NT2/D1 (cell line): ENCODE data around the gene PCDHA1.

Experiments
- DNase-seq: peaks from one replicate; pipeline ENCODE4 v3.0.0-alpha.2; 2011; ENCODE audit warnings: low read depth, low spot score
- H3K27me3 ChIP-seq: 2 replicates; pipeline ENCODE4 v1.6.0; 2011; ENCODE audit warnings: mild to moderate bottlenecking; ENCODE audit not compliant: insufficient read length, insufficient read depth
- H3K36me3 ChIP-seq: 2 replicates; pipeline ENCODE4 v1.6.1; 2011; ENCODE audit warnings: mild to moderate bottlenecking, low read length, mixed read lengths; ENCODE audit not compliant: insufficient read depth, insufficient read length
- H3K4me1 ChIP-seq: 2 replicates; pipeline ENCODE4 v1.5.1; 2011; ENCODE audit not compliant: insufficient read depth, insufficient read length
- H3K4me3 ChIP-seq: 2 replicates; pipeline ENCODE4 v1.5.1; 2011; ENCODE audit warnings: low read depth; ENCODE audit not compliant: insufficient read length
- H3K9ac ChIP-seq: 2 replicates; pipeline ENCODE4 v1.6.0; 2011; ENCODE audit warnings: low read depth; ENCODE audit not compliant: insufficient read length
- H3K9me3 ChIP-seq: 2 replicates; pipeline ENCODE4 v1.5.1; 2011; ENCODE audit warnings: mild to moderate bottlenecking, low read length; ENCODE audit not compliant: insufficient read depth
- SUZ12 ChIP-seq: IDR thresholded peaks from 2 replicates; pipeline ENCODE4 v1.6.1; 2011; ENCODE audit not compliant: insufficient read length, insufficient read depth; ENCODE audit errors: extremely low read depth
- YY1 ChIP-seq: IDR thresholded peaks from 2 replicates; pipeline ENCODE4 v1.6.1; 2011; ENCODE audit not compliant: insufficient read length, insufficient read depth
- ZNF274 ChIP-seq: IDR thresholded peaks from 2 replicates; pipeline ENCODE4 v1.6.1; 2011; ENCODE audit warnings: mild to moderate bottlenecking, low read depth, low read length

Gene PCDHA1

GRCh38 chr5:140934964-140935606 is 149.1 kb downstream of the PCDHA1 start:
- Histone ChIP-seq H3K4me1 (no peaks in the 10 kb centered on the region), H3K27me3 (no peaks in the 10 kb centered on the region), H3K36me3 (no peaks in the 10 kb centered on the region), H3K4me3 (no peak overlapping the region), H3K9ac (no peak overlapping the region), H3K9me3 (no peaks in the 10 kb centered on the region)
- TF ChIP-seq ZNF274: no peak
- no peak for TF ChIP-seq YY1
- TF ChIP-seq SUZ12: no peak
- DNase-seq: no peak

DNA sequence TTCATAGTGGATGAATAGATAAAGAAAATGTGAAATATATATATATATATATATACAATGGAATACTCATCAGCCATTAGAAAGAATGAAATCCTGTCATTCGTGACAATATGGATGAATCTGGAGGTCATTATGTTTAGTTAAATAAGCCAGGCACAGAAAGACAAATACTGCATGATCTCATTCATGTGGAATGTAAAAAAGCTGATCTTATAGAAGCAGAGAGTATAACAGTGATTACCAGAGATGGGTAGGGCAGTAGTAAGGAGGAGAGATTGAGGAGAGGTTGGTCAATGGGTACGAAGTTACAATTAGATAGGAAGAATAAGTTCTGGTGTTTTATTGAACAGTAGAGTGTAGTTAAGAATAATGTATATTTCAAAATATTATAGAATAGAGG is 160.6 kb downstream of the PCDHA1 start:
- H3K36me3 ChIP-seq: no peaks in the 10 kb centered on the region
- TF ChIP-seq ZNF274: no peak
- no peak for TF ChIP-seq SUZ12
- no peak for TF ChIP-seq YY1
- no peaks in the 10 kb centered on the region for H3K4me1 ChIP-seq
- no peak overlapping the region for H3K4me3 ChIP-seq
- H3K9me3 ChIP-seq: no peaks in the 10 kb centered on the region
- no peak overlapping the region for H3K9ac ChIP-seq
- no peak for DNase-seq
- no peaks in the 10 kb centered on the region for H3K27me3 ChIP-seq

GRCh38 chr5:140951636-140952035 is 165.7 kb downstream of the PCDHA1 start:
- Histone ChIP-seq H3K4me1 (no peaks in the 10 kb centered on the region), H3K9ac (no peak overlapping the region), H3K36me3 (no peaks in the 10 kb centered on the region), H3K27me3 (no peaks in the 10 kb centered on the region), H3K9me3 (no peaks in the 10 kb centered on the region), H3K4me3 (no peak overlapping the region)
- TF ChIP-seq ZNF274 (no peak), YY1 (no peak), SUZ12 (no peak)
- no peak for DNase-seq

DNA sequence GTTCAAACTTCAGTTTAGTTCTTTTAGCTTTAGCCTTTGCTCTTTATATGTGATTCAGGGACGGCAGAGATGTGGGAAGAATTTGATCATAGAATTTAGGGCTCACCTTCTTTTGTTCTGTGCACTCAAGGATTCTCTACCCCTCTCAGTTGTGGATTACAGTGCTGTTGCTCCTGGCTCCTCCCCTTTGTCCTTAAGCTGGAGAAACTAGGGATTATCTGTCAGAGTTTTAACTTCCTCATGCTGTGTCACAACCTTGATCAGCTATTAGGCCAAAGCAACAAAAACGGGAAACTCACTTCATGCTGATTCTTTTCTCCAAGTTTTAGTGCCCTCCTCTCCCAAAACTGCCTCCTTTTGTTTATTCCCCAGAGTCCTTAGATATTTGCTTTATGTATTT is 167.3 kb downstream of the PCDHA1 start:
- no peak for DNase-seq
- TF ChIP-seq YY1 (no peak), SUZ12 (no peak), ZNF274 (no peak)
- Histone ChIP-seq H3K9ac (no peak overlapping the region), H3K36me3 (no peaks in the 10 kb centered on the region), H3K27me3 (no peaks in the 10 kb centered on the region), H3K4me1 (no peaks in the 10 kb centered on the region), H3K9me3 (no peaks in the 10 kb centered on the region), H3K4me3 (no peak overlapping the region)

DNA sequence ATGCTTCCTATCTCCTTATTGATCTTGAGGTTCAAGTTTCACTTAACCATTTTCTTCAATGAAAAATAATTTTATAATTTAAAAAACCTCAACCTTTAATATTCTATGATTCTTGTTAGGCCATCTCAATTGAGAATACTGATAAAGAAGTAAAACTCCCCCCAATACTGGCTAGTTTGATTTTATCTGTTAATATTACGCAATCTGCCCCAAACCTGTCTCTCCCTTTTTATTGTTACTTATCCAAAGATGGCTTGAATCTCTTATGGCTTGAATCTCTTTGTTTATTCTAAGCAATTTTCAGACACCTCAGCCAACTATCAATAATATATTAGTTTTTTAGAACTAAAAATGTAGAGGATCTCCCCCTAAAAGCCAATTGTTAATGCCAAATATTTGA is 176.2 kb downstream of the PCDHA1 start:
- Histone ChIP-seq H3K27me3 (peaks cover 21% of the 10 kb centered on the region), H3K4me1 (no peaks in the 10 kb centered on the region), H3K9me3 (no peaks in the 10 kb centered on the region), H3K36me3 (no peaks in the 10 kb centered on the region), H3K9ac (no peak overlapping the region), H3K4me3 (no peak overlapping the region)
- TF ChIP-seq SUZ12 (no peak), ZNF274 (no peak), YY1 (no peak)
- DNase-seq: no peak

- Histone ChIP-seq H3K27me3 (peaks cover 39% of the 10 kb centered on the region), H3K9me3 (no peaks in the 10 kb centered on the region), H3K4me3 (no peak overlapping the region), H3K4me1 (no peaks in the 10 kb centered on the region), H3K36me3 (no peaks in the 10 kb centered on the region), H3K9ac (no peak overlapping the region)
- no peak for DNase-seq
- TF ChIP-seq YY1 (no peak), SUZ12 (no peak), ZNF274 (no peak)
Observed at GRCh38 chr5:140964356-140964755, 178.4 kb downstream of the PCDHA1 start.

- TF ChIP-seq SUZ12 (no peak), ZNF274 (no peak), YY1 (no peak)
- no peaks in the 10 kb centered on the region for H3K4me1 ChIP-seq
- H3K36me3 ChIP-seq: no peaks in the 10 kb centered on the region
- peak overlapping the region; percentile 66 for H3K9ac ChIP-seq
- no peaks in the 10 kb centered on the region for H3K9me3 ChIP-seq
- H3K27me3 ChIP-seq: peaks cover 39% of the 10 kb centered on the region
- DNase-seq: no peak
- peak overlapping the region; percentile 56 for H3K4me3 ChIP-seq
Observed at GRCh38 chr5:140965905-140966292, 180.0 kb downstream of the PCDHA1 start.
